Left lung (tissue), 14 donors: ENCODE results near the gene ARG2. TPM values are rescaled to one million over a fixed set of nuclear protein-coding genes. Genes with fewer than 3 reads are reported as not detected.

Source experiments
- ATAC-seq: fragments of 200-7000 bp; cut with Tn5 transposase; one replicate; pipeline ENCODE4 v1.9.1; 2020; ENCODE audit warnings: moderate library complexity
- DNase-seq, 4 donors: peaks; one replicate each; pipeline ENCODE4 v3.0.0-alpha.2; 2013 to 2020
- H3K27ac ChIP-seq, 2 donors: fragments of 200-600 bp; sonication (generic) in 1 of 2; one replicate each; pipeline versions ENCODE4 v1.5.0 to v1.8.0; 2020 to 2021
- H3K27me3 ChIP-seq, 2 donors: fragments of 200-600 bp; sonication (generic) in 1 of 2; one replicate each; pipeline versions ENCODE4 v1.5.0 to v1.8.0; 2020 to 2021
- H3K36me3 ChIP-seq, 2 donors: fragments of 200-600 bp; sonication (generic) in 1 of 2; one replicate each; pipeline versions ENCODE4 v1.5.0 to v1.8.0; 2020 to 2021
- H3K4me1 ChIP-seq, 2 donors: fragments of 200-600 bp; one replicate each; pipeline ENCODE4 v1.8.0; 2021
- H3K4me3 ChIP-seq, 2 donors: fragments of 200-600 bp; sonication (generic) in 1 of 2; one replicate each; pipeline versions ENCODE4 v1.5.0 to v1.8.0; 2020 to 2021; ENCODE audit warnings: mild to moderate bottlenecking in 1 of 2
- H3K9me3 ChIP-seq, 2 donors: fragments of 200-600 bp; sonication (generic) in 1 of 2; one replicate each; pipeline versions ENCODE4 v1.5.0 to v1.8.0; 2020 to 2021
- intact Hi-C, 2 donors: fragments of 100-400 bp; cut with DNase I; formaldehyde crosslinking; loops; one replicate each; pipeline versions ENCODE4 v1.11.2 to v1.14.2; 2022
- long read RNA-seq, 12 donors: library from polyadenylated mRNA in 2 of 12; unstranded in 2 of 12; transcript quantifications; one replicate each; pipeline ENCODE4 v2.0.0 and lab custom pipeline, GENCODE V29; 2019 to 2026
- polyA plus RNA-seq, 6 donors: library from polyadenylated mRNA; unstranded; fragments of 120-200 nt; gene quantifications; one replicate each; pipeline ENCODE4 v1.2.1, GENCODE V29; 2013; ENCODE audit not compliant: insufficient read length in 6 of 6
- total RNA-seq, 2 donors: library from RNA; stranded (reverse); fragmentation: NEBNext Ultra II Directional; extraction: Animal tissue kit (Norgen Biotek cat#: 25700); gene quantifications; one replicate each; pipeline ENCODE4 v1.2.1, GENCODE V29; 2021
- TF ChIP-seq, protein P1 (sequence below), 2 donors: fragments of 200-600 bp; sonication (generic) in 1 of 2; IDR thresholded peaks; one replicate each; pipeline versions ENCODE4 v1.5.0 to v1.8.0; 2021; ENCODE audit warnings: antibody characterized with exemption in 2 of 2
- donor health status: DM: no; HTN: yes; CAD: no.
- donor health status: DM: no; HTN: no; CAD: no.

The ARG2 gene
- total RNA-seq = 10 to 100 TPM in 1 of 2 donors, 1 to 10 TPM in 1; 6.0 to 14.8 TPM
- polyA plus RNA-seq = 1 to 10 TPM; 1.9 to 3.9 (median 2.8) TPM
- long read RNA-seq, donor 1, partial matches to known transcripts = 132 of 207 reads
- long read RNA-seq, donor 1, other reads (novel, unspliced or antisense) = 73 of 207 reads
- long read RNA-seq, donor 2, partial matches to known transcripts = 118 of 118 reads
- long read RNA-seq, donor 2, other reads (novel, unspliced or antisense) = 0 of 118 reads
- long read RNA-seq, donor 3, partial matches to known transcripts = 0 of 1 reads
- long read RNA-seq, donor 3, other reads (novel, unspliced or antisense) = 0 of 1 reads
- long read RNA-seq, donor 4, partial matches to known transcripts = 0 of 1 reads
- long read RNA-seq, donor 4, other reads (novel, unspliced or antisense) = 0 of 1 reads
- long read RNA-seq, donor 5, partial matches to known transcripts = 66 of 90 reads
- long read RNA-seq, donor 5, other reads (novel, unspliced or antisense) = 23 of 90 reads
- long read RNA-seq, donor 6, partial matches to known transcripts = 96 of 107 reads
- long read RNA-seq, donor 6, other reads (novel, unspliced or antisense) = 10 of 107 reads
- long read RNA-seq, donor 7, partial matches to known transcripts = 8 of 8 reads
- long read RNA-seq, donor 7, other reads (novel, unspliced or antisense) = 0 of 8 reads
- long read RNA-seq, donor 8, partial matches to known transcripts = 43 of 117 reads
- long read RNA-seq, donor 8, other reads (novel, unspliced or antisense) = 73 of 117 reads
- long read RNA-seq, donor 9 = 0 reads
- long read RNA-seq, donor 10, transcript ARG2-201 (8 exons, 2,045 nt) = major isoform, 10 of 10 reads
- long read RNA-seq, donor 10, partial matches to known transcripts = 0 of 10 reads
- long read RNA-seq, donor 10, other reads (novel, unspliced or antisense) = 0 of 10 reads
- long read RNA-seq, donor 11, transcript ARG2-201 (8 exons, 2,045 nt) = major isoform, 13 of 292 reads
- long read RNA-seq, donor 11, partial matches to known transcripts = 263 of 292 reads
- long read RNA-seq, donor 11, other reads (novel, unspliced or antisense) = 15 of 292 reads
- long read RNA-seq, donor 12, partial matches to known transcripts = 131 of 131 reads
- long read RNA-seq, donor 12, other reads (novel, unspliced or antisense) = 0 of 131 reads

DNA sequence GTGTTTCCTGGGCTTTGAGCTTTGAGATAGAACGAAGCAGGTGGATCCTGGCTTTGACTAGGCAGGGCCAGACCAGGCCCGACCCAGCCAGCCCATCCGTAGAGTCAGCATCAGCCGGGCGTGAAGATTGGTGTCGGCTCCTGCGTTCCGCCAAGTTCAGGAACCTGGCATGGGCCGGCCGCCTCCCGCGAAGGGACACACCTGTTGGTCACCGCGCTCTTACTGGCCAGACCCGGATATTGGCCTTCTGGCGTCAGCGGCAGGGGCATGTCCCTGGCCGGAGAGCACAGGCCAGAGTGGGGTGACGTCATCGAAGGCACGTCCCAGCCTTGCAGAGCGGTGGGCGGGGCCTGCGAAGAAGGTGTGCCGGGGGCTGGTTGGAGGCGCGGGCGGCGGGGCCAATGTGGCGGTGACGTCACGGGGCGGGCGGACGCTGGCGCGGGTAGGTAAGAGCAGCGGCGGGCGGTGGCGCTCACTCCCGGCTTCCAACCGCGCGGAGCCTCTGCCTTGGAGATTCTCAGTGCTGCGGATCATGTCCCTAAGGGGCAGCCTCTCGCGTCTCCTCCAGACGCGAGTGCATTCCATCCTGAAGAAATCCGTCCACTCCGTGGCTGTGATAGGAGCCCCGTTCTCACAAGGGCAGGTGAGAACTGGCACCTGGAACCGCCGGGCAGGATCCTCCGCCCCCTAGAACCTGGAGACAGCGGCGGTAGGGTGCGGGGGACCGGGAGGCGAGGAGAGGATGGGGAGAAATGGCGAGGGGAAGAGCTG lies at the start of gene ARG2:
TSS of gene ARG2 (plus strand) at position 475 of the 771 bp plus-strand sequence. CDS start at position 533, 58 bp downstream.
- ATAC-seq (peak; percentile 96), DNase-seq (peak; percentile 81 to 100 (median 98))
- intact Hi-C loops = no loop called here
- Histone ChIP-seq H3K27ac (peak within 1 kb of the TSS; percentile 8 to 69), H3K27me3 (peaks cover 0 to 9% of the 10 kb centered on the region in 2 donors), H3K4me1 (peaks cover 10 to 35% of the 10 kb centered on the region in 2 donors), H3K9me3 (no peaks in the 10 kb centered on the region), H3K4me3 (peak within 1 kb of the TSS; percentile 32 to 58), H3K36me3 (no peaks in the 10 kb centered on the region)
- TF ChIP-seq, protein P1, sequence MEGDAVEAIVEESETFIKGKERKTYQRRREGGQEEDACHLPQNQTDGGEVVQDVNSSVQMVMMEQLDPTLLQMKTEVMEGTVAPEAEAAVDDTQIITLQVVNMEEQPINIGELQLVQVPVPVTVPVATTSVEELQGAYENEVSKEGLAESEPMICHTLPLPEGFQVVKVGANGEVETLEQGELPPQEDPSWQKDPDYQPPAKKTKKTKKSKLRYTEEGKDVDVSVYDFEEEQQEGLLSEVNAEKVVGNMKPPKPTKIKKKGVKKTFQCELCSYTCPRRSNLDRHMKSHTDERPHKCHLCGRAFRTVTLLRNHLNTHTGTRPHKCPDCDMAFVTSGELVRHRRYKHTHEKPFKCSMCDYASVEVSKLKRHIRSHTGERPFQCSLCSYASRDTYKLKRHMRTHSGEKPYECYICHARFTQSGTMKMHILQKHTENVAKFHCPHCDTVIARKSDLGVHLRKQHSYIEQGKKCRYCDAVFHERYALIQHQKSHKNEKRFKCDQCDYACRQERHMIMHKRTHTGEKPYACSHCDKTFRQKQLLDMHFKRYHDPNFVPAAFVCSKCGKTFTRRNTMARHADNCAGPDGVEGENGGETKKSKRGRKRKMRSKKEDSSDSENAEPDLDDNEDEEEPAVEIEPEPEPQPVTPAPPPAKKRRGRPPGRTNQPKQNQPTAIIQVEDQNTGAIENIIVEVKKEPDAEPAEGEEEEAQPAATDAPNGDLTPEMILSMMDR (IDR thresholded peaks at IDR 0.05) = no peak

DNA sequence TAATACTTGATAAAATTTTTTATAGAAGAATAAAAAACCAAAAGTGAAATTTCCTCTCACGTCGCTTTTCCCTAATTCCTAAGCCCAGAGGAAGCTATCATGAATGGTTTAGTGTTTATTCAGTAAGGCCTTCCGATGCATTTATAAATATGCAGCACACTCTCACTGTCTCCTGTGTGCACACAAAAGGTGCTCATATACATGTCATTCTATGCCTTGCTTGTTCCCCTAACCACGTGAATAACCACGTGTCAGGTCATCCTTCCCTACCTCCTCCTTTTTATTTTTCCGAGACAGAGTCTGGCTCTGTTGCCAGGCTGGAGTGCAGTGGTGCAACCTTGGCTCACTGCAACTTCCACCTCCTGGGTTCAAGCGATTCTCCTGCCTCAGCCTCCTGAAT lies 49.3 kb upstream of the ARG2 start:
- Histone ChIP-seq H3K27ac (no peak overlapping the region), H3K4me3 (no peak overlapping the region), H3K4me1 (no peaks in the 10 kb centered on the region), H3K36me3 (no peaks in the 10 kb centered on the region), H3K9me3 (no peaks in the 10 kb centered on the region), H3K27me3 (no peaks in the 10 kb centered on the region)
- intact Hi-C loops = loop anchor here in 1 of 2 donors (5.0 kb wide), 1 partner anchor 143 kb away; no protein-coding TSS in a partner anchor
- TF ChIP-seq, protein P1 (IDR thresholded peaks at IDR 0.05) = no peak
- ATAC-seq = no peak
- DNase-seq = no peak

DNA sequence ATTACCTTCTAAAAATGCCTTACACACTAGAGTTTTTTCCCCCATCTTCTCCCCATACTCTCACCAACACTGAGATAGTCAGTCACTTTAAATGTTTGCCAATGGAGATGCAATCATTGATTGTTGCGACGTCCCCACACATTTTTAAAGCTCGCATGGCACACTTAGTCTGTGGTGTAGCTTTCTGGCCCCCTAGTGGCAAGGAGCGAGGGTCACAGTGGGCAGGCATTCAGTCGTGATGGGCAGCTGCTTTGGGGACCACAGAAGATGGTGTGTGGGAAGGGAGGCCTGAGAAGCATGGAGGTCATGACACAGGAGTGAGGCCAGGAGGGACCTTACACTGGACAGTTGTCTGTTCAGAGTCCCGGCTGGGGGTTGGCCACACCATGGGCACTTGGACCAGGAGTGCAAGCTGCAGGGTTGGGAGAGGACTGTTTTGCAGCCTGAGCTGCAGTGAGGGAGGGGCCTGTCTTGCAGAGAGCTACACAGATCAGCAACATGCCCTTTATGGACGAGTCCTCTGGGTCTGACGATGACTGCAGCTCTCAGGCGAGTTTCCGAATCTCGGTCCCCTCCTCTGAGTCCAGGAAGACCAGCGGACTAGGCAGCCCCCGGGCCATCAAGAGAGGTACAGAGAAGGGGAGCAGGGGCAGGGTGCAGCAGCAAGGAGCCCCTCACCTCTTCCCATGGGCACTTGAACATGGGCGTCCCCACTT lies 48.3 kb upstream of the ARG2 start:
- no peaks in the 10 kb centered on the region for H3K9me3 ChIP-seq
- no peaks in the 10 kb centered on the region for H3K36me3 ChIP-seq
- intact Hi-C loops = loop anchor here in 1 of 2 donors (5.0 kb wide), 1 partner anchor 144 kb away; no protein-coding TSS in a partner anchor
- no peaks in the 10 kb centered on the region for H3K27me3 ChIP-seq
- TF ChIP-seq, protein P1 (IDR thresholded peaks at IDR 0.05) = peak; percentile 69 to 87
- no peak overlapping the region for H3K27ac ChIP-seq
- DNase-seq = peak in 2 of 4 donors; percentile 31 to 65
- no peaks in the 10 kb centered on the region for H3K4me1 ChIP-seq
- no peak overlapping the region for H3K4me3 ChIP-seq
- ATAC-seq = peak; percentile 88

DNA sequence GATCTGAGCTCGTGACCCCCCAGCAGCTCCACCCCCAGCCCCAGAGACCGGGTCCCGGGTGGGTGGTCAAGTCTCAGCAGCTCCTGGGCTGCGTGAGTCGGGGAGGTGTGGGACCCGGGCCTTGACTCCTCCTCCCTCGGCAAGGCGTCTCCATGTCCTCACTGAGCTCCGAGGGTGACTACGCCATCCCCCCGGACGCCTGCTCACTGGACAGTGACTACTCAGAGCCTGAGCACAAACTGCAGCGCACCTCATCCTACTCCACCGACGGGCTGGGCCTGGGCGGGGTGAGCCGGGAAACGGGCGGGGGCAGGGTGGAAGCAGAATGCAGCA lies 47.8 kb upstream of the ARG2 start:
- ATAC-seq = no peak
- H3K4me1 ChIP-seq = no peaks in the 10 kb centered on the region
- no peaks in the 10 kb centered on the region for H3K9me3 ChIP-seq
- H3K27me3 ChIP-seq = no peaks in the 10 kb centered on the region
- TF ChIP-seq, protein P1 (IDR thresholded peaks at IDR 0.05) = no peak
- H3K36me3 ChIP-seq = no peaks in the 10 kb centered on the region
- intact Hi-C loops = loop anchor here in 1 of 2 donors (5.0 kb wide), 1 partner anchor 145 kb away; no protein-coding TSS in a partner anchor
- no peak overlapping the region for H3K27ac ChIP-seq
- peak in 1 of 4 donors; percentile 79 for DNase-seq
- H3K4me3 ChIP-seq = no peak overlapping the region
